GM19193 (cell line): ENCODE results near the gene ARMC2.

Source experiments
- POLR2A ChIP-seq: IDR thresholded peaks from 4 replicates; pipeline ENCODE4 v1.6.1; 2011; ENCODE audit not compliant: insufficient read depth, insufficient read length; ENCODE audit errors: extremely low read depth

ARMC2 gene, protein sequence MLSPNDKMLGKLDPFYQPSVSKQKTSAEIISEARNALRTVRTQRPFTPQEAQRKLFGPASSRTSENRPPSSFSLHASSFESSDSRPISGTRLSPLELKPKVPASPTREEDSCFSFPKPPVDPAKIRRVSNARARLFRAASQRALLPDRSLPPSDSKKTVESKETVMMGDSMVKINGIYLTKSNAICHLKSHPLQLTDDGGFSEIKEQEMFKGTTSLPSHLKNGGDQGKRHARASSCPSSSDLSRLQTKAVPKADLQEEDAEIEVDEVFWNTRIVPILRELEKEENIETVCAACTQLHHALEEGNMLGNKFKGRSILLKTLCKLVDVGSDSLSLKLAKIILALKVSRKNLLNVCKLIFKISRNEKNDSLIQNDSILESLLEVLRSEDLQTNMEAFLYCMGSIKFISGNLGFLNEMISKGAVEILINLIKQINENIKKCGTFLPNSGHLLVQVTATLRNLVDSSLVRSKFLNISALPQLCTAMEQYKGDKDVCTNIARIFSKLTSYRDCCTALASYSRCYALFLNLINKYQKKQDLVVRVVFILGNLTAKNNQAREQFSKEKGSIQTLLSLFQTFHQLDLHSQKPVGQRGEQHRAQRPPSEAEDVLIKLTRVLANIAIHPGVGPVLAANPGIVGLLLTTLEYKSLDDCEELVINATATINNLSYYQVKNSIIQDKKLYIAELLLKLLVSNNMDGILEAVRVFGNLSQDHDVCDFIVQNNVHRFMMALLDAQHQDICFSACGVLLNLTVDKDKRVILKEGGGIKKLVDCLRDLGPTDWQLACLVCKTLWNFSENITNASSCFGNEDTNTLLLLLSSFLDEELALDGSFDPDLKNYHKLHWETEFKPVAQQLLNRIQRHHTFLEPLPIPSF

DNA sequence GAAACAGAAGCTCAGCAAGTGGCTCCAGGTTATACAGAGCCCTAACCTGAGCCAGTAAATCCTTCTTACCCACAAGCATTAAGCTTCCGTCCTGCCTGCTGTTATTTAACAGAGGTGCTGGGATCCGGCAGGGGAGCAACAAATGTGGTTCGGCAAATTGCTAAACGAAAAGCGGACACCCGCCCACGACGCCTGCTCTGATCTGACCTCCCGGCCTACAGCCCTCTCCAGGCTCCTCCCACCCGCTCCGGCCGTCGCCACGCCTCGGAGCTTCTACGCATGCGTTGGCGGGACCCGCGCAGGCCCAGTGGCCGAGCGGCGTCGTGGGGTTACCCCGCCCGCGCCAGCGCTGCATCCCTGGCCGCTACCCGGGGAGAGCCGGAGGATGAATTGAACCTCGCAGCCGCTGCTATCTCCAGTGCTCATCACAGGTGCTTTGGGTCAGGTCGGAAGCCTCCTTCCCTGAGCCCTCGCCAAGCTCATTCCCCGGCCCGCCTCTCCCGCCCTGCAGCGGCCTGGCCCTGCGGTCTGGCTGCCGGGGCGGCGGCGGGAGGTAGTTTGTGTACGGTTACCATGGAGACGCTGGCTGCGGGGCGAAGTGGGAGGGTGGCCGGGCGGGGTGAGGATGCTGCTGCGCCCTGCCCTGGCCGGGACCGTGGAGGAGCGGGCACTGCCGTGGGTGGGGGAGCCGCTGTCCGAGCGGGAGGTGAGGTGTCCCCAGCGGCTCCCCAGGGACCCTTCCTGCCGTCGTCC is at the start of gene ARMC2:
Gene ARMC2 (plus strand): TSS at position 307 of the 753 bp plus-strand sequence. CDS start 5,846 bp downstream, outside the sequence.
- no peak for TF ChIP-seq POLR2A

DNA sequence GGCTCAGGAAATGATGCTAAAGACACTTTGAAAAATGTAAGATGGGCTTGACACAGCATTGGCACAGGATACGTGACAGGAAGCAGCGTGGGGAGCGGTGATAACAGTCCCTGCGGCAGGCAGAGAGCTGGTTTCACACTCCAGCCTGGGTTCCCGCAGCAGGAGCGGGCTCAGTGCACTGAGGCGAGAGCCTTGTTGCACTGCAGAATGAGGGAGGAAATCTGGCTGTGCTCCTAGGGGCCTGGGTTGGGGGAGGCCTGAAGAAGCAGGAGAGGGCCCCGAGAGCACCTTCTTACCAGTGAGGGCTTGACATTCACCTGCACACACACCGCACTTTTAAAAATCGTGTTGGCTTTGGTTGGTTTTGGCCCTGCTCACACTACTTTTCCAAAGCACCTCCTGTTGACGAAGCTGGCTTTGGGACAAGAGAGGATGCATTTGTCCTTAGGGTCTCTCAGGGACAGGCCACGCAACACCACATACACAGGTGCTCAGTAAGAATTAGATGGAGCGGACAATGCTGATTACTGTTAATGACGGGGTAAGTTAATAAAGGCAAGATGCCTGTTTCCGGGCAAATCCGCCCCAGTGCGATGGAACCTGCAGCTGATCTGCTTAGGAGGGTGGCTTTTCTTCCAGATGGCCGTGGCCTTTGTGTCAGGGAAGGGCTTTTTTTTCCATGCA is 49.4 kb upstream of the ARMC2 start:
- no peak for TF ChIP-seq POLR2A

DNA sequence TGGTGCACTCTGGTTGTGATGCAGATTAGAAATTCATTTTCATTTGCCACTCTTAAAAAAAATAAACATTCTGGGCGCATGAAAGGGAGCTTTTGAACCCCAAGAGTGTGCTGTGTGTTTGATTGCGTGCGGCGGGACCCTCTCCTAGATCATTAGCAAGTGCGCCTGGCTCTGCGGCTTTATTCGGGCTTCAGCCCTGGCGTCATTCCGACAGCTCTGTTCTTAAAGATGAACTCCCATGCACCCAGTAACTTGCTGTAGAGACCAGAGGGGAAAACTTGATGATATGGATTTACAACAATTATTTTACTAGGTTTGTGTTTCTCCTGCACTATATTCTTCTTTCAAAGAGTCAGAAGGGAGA is 48.9 kb upstream of the ARMC2 start:
- TF ChIP-seq POLR2A = no peak

DNA sequence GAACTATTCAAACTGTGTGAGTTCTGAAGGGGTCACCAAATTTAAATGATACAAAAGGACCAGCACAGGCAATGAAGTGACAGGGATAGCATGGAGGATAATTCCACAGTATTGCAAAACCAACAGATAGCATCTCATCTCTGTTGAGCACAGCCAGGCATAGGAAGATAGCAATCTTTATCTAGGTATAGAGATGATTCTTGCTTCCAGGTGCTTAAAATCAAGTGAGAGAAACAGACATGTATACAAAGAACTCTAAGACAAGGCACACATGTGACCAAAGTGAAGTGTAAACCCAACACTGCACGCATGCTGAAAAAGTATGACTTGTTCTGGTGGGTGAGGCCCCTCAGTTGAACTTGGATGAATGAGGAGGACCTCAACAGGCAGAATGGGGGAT is 48.4 kb upstream of the ARMC2 start:
- TF ChIP-seq POLR2A = no peak

DNA sequence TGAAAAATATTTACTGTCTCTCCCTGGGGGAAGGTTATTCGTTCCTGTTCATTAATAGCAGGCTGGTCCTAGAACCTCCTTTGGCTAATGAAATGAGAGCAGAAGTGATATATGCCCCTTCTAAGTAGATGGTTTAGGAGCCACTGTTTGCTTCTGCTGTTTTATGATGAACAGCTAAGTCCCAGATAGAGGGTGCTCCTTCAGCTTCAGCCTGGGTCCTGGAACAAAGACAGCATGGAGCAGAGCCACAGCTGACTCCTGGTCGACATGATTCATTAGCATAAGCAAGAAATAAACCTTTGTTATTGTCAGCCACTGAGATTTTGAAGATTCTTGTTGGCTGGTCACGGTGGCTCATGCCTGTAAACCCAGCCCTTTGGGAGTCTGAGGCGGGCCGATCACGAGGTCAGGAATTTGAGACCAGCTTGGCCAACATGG is 47.8 kb upstream of the ARMC2 start:
- TF ChIP-seq POLR2A = no peak

DNA sequence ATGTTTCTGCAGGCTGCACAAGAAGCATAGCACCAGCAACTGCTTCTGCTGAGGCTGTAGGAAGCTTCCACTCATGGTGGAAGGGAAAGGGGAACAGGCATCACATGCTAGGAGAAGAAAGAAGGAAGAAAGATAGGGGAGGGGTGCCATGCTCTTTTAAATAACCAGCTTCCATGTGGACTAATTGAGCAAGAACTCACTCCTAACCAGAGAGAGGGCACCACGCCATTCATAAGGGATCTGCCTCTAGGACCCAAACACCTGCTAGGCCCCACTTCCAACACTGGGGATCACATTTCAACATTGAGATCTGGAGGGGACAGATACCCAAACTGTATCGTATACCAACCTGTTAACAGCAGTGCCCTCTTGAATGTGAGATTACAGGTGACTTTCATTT is 46.9 kb upstream of the ARMC2 start:
- TF ChIP-seq POLR2A = no peak

DNA sequence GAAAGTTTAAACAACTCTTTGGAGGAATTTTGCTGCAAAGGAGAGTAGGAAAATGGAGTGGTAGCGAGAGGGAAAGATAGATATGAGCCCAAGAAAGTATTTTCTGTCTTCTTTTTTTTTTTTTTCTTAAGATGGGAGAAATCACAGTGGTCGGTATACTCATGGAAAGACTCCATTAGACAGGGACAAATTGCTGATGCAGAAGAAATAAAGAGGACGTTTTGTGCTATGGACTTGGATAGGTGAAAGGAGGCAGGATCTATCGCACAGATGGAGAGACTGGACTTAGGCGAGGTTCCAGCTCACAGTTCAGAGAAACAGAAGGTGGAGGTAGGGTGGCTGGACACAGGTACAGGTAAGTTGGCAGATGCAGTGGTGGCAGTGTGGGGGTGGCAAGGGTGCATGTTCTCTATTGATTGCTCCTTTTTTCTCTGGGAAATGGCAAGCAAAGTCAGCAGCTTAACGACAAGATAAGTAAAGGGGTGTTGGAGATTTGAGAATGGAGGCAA is 44.2 kb upstream of the ARMC2 start:
- TF ChIP-seq POLR2A = no peak

DNA sequence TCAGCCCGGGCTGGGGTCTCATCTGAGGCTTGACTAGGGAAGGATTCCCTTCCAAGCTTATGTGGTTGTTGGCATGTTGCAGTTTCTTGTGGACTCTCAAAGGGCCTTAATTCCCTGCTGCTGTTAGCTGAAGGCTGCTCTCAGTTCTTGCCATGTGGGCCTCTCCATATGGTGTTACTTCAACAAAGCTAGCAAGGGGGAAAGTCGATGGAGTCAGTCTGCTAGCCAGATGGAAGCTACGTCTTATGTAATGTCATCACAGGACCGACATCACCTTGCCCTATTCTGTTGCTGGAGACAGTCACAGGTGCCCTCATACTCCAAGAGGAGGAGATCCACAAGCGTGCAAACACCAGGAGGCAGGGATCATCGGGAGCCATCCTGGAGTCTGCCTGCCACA is 43.3 kb upstream of the ARMC2 start:
- TF ChIP-seq POLR2A = no peak

DNA sequence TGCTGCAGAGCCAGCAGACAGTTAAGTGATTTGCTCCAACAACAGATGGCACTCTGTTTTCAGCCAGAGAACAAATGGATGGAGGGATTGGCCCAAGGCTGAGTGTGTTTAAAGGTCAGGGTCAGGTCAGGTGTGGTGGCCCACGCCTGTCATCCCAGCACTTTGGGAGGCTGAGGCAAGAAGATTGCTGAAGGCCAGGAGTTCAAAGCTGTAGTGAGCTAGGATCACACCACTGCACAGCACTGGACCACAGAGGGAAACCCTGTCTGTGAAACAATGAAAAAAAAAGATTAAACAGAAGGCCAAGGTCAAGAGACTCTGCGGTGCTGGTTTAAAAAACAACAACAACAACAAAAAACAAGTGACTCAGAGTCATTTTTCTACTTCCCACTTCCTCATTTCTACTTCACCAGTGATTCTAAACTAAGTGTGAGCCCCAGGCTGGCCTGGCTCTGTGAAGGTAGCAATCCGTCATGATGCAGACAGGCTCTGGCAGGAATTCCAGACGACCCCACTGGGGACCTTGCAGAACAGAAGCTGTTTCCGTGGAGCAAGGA is 42.5 kb upstream of the ARMC2 start:
- no peak for TF ChIP-seq POLR2A

DNA sequence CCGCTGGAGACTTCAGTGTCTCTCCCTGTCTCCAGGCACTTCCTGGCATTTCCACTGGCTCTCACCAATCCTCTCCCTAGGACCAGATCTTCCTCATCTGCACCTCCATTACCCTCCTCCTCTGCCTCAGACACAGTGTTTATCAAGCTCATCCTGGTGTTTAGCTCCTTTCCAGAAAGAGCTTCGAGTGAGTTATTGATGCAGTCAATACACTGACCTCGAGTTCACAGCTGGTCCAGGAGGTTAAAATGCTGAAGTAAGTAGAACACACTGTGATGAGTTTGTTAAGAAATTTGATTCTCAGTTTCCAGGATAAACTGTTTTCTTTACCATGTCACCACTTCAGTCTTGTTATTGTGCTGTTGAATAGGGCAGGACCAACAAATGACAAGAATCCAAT is 42.1 kb upstream of the ARMC2 start:
- no peak for TF ChIP-seq POLR2A

DNA sequence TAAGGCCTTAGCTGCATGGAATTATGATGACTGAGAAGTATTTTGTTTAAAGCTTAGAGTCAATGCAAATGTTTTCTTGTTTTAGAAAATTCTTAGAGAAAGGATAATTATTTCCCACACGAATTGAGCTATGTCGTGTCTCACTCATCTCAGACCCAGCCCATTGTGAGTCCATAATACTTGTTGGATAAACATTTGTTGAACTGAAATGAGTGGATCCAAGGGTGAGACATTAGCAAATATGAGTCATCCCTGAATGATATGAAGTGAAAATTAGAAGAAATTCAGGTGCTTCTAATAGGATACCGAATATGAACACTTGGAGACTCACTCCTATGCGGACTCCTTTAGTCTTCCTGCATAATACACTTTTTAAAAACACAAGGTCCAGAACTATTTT is 41.6 kb upstream of the ARMC2 start:
- no peak for TF ChIP-seq POLR2A

DNA sequence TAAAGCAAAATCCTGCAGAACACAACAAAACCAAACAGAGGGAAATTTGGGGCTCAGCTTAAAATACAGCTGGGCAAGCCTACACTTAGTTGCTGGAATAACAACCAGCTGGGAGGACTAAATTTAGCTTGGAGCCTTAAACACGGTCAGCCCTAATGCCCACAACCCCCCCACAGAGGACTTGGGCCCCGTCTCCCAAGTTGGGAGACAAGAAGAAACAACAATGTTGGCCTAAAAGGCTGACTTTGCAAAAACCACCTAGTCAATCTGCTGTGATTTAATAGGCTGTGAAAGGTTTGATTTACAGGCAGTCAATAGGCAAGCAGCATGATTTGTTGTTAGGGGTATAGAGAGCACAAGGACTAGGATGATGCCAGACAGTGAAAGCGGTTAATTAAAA is 40.3 kb upstream of the ARMC2 start:
- TF ChIP-seq POLR2A = no peak

DNA sequence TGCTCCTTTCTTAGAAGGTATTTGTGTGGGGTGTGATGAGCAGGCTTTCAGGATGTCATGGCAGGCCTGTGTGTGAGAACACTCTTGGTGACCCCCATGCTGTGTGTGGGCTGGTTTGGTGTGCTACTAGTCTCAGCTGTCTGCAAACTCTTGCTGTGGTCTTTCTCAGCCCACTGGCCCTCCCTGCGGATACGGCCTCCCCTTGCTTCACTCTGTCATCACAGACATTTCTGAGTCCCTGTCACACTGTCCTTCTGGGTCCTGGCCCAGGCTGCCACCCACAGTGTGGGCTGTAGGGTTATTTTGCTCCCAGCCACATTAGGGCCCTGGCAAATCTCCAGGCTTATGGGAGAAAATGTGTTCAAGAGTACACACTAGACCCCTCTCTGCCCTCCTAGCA is 39.0 kb upstream of the ARMC2 start:
- no peak for TF ChIP-seq POLR2A

DNA sequence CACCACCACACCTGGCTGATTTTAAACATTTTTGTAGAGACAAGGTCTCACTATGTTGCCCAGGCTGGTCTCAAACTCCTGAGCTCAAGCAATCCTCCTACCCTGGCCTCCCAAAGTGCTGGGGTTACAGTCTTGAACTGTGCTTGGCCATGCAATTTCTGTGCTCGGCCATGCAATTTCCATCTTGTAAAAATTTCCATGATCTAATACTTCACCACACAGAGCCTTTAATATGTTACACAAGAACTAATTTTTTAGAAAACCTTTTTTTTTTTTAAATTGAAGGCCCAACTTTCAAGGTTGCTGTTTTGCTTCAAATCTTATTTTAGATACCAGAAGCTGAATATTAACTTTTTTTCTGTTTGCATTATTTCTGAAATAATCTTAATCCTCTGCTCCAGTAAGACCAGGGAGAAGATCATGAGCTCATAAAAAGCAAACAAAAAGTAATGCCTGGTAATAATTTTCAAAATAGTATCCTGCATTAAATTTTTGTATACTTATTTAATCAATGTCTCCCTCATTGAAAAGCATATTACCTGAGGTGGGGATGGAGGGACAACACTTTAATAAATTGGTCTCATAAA is 38.1 kb upstream of the ARMC2 start:
- TF ChIP-seq POLR2A = no peak
